GM23338 (cell line): ENCODE measurements around the gene CDH5. TPM values are rescaled to one million over a fixed set of nuclear protein-coding genes. Genes with fewer than 3 reads are reported as not detected.

Experiments used
- CTCF ChIP-seq, 2 experiments: fragments of 200-600 bp in 1 of 2; sonication (generic) in 1 of 2; conservative IDR thresholded peaks; 2 replicates each; pipeline versions ENCODE4 v1.5.1 to v1.6.1; 2016 to 2017; ENCODE audit warnings: antibody characterized with exemption in 2 of 2, low read depth in 2 of 2, mild to moderate bottlenecking in 2 of 2, moderate library complexity in 1 of 2
- ETS1 ChIP-seq: IDR thresholded peaks from 2 replicates; pipeline ENCODE4 v1.6.1; 2016; ENCODE audit warnings: antibody characterized with exemption
- JUNB ChIP-seq: IDR thresholded peaks from one replicate; pipeline ENCODE4 v1.6.1; 2016; ENCODE audit warnings: antibody characterized with exemption; ENCODE audit not compliant: unreplicated experiment
- NANOG ChIP-seq: IDR thresholded peaks from 2 replicates; pipeline ENCODE4 v1.6.1; 2016; ENCODE audit warnings: antibody characterized with exemption, borderline replicate concordance
- ZNF462 ChIP-seq: fragments of 250-450 bp; sonication (Bioruptor Pico); IDR thresholded peaks from 2 replicates; pipeline ENCODE4 v1.5.0; 2020; ENCODE audit warnings: mild to moderate bottlenecking, moderate library complexity
- polyA plus RNA-seq: library from polyadenylated mRNA; unstranded; fragments of >200 nt; fragmentation: Nextera tagmentation; extraction: Ambion mirVana; gene quantifications from 2 replicates; pipeline ENCODE4 v1.2.1, GENCODE V29; 2016
- total RNA-seq: library from RNA; depleted of rRNA; stranded (reverse); fragments of >200 nt; shearing (Covaris generic); gene quantifications from 2 replicates; pipeline ENCODE4 v1.2.3, GENCODE V29; 2014

Gene CDH5
- total and polyA plus RNA-seq, 2 experiments from 2014 or later: 0.18 TPM; not detected in 1

GRCh38 chr16:66388350-66389139 is 22.1 kb downstream of the CDH5 start (continued):
- TF ChIP-seq ZNF462 (CRISPR knock-in tag) (no peak), NANOG (no peak), JUNB (no peak), ETS1 (no peak), CTCF (conservative IDR thresholded peaks at IDR 0.05; ENCODE audit: low read depth in 2 of 2) (no peak)
